Forelimb muscle (tissue), 1 donor: ENCODE data around the gene STK16. TPM values are rescaled to one million over a fixed set of nuclear protein-coding genes. Genes with fewer than 3 reads are reported as not detected.
"Not testable (repeated sequence)": the region's sequence is repeated elsewhere in the genome, so short reads cannot be mapped to it uniquely, and the experiment has no call there.

Experiments
- DNase-seq: peaks from one replicate; pipeline ENCODE4 v3.0.0-alpha.2; 2013; ENCODE audit warnings: low read depth
- polyA plus RNA-seq: library from polyadenylated mRNA; unstranded; fragments of 120-200 nt; gene quantifications from one replicate; pipeline ENCODE4 v1.2.1, GENCODE V29; 2013; ENCODE audit not compliant: insufficient read length

Gene STK16
- polyA plus RNA-seq: 15.0 TPM

GRCh38 chr2:219245148-219245898, at the start of gene STK16, which contains the start of gene GLB1L:
Gene STK16, plus strand, starts transcription at chr2:219245479. Its CDS starts 521 bp downstream, at chr2:219246000.
Gene GLB1L, minus strand, starts transcription at chr2:219245444. Its CDS starts 1,871 bp downstream, at chr2:219243573.
- DNase-seq: peak; percentile 77

- DNase-seq: no peak
Observed at GRCh38 chr2:219197388-219197787, 47.9 kb upstream of the STK16 start.

GRCh38 chr2:219198974-219199373, 46.3 kb upstream of the STK16 start:
- DNase-seq: no peak

- no peak for DNase-seq
Observed at GRCh38 chr2:219199470-219200211, 45.6 kb upstream of the STK16 start.

GRCh38 chr2:219200502-219201326, 44.6 kb upstream of the STK16 start:
- not testable (repeated sequence) for DNase-seq

- DNase-seq: not testable (repeated sequence)
Observed at GRCh38 chr2:219201331-219201730, 43.9 kb upstream of the STK16 start.

- DNase-seq: no peak
Observed at GRCh38 chr2:219204425-219205164, 40.7 kb upstream of the STK16 start.

- no peak for DNase-seq
Observed at GRCh38 chr2:219205165-219205538, 40.1 kb upstream of the STK16 start.

GRCh38 chr2:219205981-219206327, 39.3 kb upstream of the STK16 start:
- DNase-seq: no peak

GRCh38 chr2:219206328-219207133, 38.7 kb upstream of the STK16 start, which contains the start of gene ZFAND2B:
Gene ZFAND2B, plus strand, starts transcription at chr2:219206782. Its CDS starts 206 bp downstream, at chr2:219206988.
- DNase-seq: peak; percentile 88

GRCh38 chr2:219207134-219207883, 38.0 kb upstream of the STK16 start:
- no peak for DNase-seq

- DNase-seq: no peak
Observed at GRCh38 chr2:219207884-219208740, 37.2 kb upstream of the STK16 start.

- DNase-seq: no peak
Observed at GRCh38 chr2:219209236-219210195, 35.8 kb upstream of the STK16 start.

- no peak for DNase-seq
Observed at GRCh38 chr2:219210196-219210885, 34.9 kb upstream of the STK16 start.

GRCh38 chr2:219210886-219211362, 34.4 kb upstream of the STK16 start:
- no peak for DNase-seq

- DNase-seq: no peak
Observed at GRCh38 chr2:219213026-219213415, 32.3 kb upstream of the STK16 start.
